Ovary (tissue), 9 donors: Measurements from ENCODE around the gene DCP1B. TPM values are rescaled to one million over a fixed set of nuclear protein-coding genes. Genes with fewer than 3 reads are reported as not detected.
A peak's percentile ranks its signal among the peaks of the same experiment; 100 is the strongest.

Source experiments
- DNase-seq, 5 donors: peaks; one replicate each; pipeline ENCODE4 v3.0.0-alpha.2; 2019 to 2020
- H3K27ac ChIP-seq, 2 donors: fragments of 200-600 bp; one replicate each; pipeline versions ENCODE4 v1.5.1 to v1.8.0; 2019 to 2022
- H3K27me3 ChIP-seq: fragments of 200-600 bp; one replicate; pipeline ENCODE4 v1.8.0; 2022
- H3K36me3 ChIP-seq: fragments of 200-600 bp; sonication (generic); one replicate; pipeline ENCODE4 v1.5.1; 2019
- H3K4me1 ChIP-seq: one replicate; pipeline ENCODE4 v1.8.1; 2013; ENCODE audit warnings: mild to moderate bottlenecking, moderate library complexity; ENCODE audit not compliant: insufficient read depth
- H3K4me3 ChIP-seq: fragments of 200-600 bp; sonication (generic); one replicate; pipeline ENCODE4 v1.5.1; 2017
- H3K9me3 ChIP-seq, 2 donors: fragments of 200-600 bp in 1 of 2; sonication (generic) in 1 of 2; one replicate each; pipeline versions ENCODE4 v1.5.1 to v1.8.1; 2013 to 2019; ENCODE audit warnings: mild to moderate bottlenecking in 1 of 2, moderate library complexity in 1 of 2
- EP300 ChIP-seq: sonication (generic); formaldehyde crosslinking; IDR thresholded peaks from one replicate; pipeline ENCODE4 v1.6.1; 2017; ENCODE audit warnings: antibody characterized with exemption
- POLR2A ChIP-seq: fragments of 450-650 bp; IDR thresholded peaks from one replicate; pipeline ENCODE4 v1.6.1; 2017; ENCODE audit warnings: antibody characterized with exemption, mild to moderate bottlenecking, moderate library complexity
- WGBS, 3 donors: extraction: QIAGEN DNeasy Blood & Tissue Kit in 1 of 3; methylation state at CpG; one replicate each; pipeline versions ENCODE4 v1.1.5 to v1.1.7; 2013 to 2017; 5-methylcytosine and 5-hydroxymethylcytosine counted together
- intact Hi-C, 4 donors: fragments of 100-400 bp; cut with DNase I; formaldehyde crosslinking; loops; one replicate each; pipeline versions ENCODE4 v1.11.0 to v1.15.1; 2022 to 2023
- polyA plus RNA-seq, 2 donors: library from polyadenylated mRNA; stranded (reverse); fragments of 200-250 nt in 1 of 2; fragments of 350-450 nt in 1 of 2; fragmentation: Illumina TruSeq in 1 of 2; extraction: RNeasy Lipid Tissue Mini Kit (QIAGEN cat#74804) in 1 of 2; gene quantifications; one replicate each; pipeline ENCODE4 v1.2.3, GENCODE V29; 2013 to 2014
- total RNA-seq, 7 donors: library from RNA; depleted of rRNA in 2 of 7; stranded (reverse); fragments of >200 nt in 2 of 7; fragmentation: NEBNext Ultra II Directional in 3 of 7; extraction: Animal tissue kit (Norgen Biotek cat#: 25700) in 3 of 7; gene quantifications; one replicate each; pipeline versions ENCODE4 v1.1.0 to v1.2.4, GENCODE V29; 2016 to 2023
- TF ChIP-seq, protein P1 (sequence below), 3 donors: fragments of 450-650 bp in 2 of 3; fragments of 200-600 bp in 1 of 3; IDR thresholded peaks; one replicate each; pipeline versions ENCODE4 v1.5.1 to v1.8.0; 2016 to 2022; ENCODE audit warnings: antibody characterized with exemption in 3 of 3, mild to moderate bottlenecking in 1 of 3
- donor health status: DM: no; HTN: no; CAD: no; lungs with moderate emphysema.
- donor health status: DM: no; HTN: no; CAD: no.
- donor health status: Bipolar disorder and iron deficiency.
- donor health status: DM: yes; HTN: yes; CAD: no.
- donor health status: DM: no; HTN: no; CAD: no.
- donor health status: DM: yes; HTN: yes; CAD: no.

DCP1B gene
- total and polyA plus RNA-seq, 9 donors = 13.5 to 22.9 (median 17.2) TPM

GRCh38 chr12:2044165-2044564 is 39.9 kb upstream of the DCP1B start:
- no peak for DNase-seq
- no peaks in the 10 kb centered on the region for H3K4me1 ChIP-seq
- no peaks in the 10 kb centered on the region for H3K9me3 ChIP-seq
- no peak overlapping the region for H3K27ac ChIP-seq
- H3K36me3 ChIP-seq = no peaks in the 10 kb centered on the region
- intact Hi-C loops = loop anchor here in 1 of 4 donors (10.0 kb wide), 1 partner anchor 239 kb away; no protein-coding TSS in a partner anchor
- no peaks in the 10 kb centered on the region for H3K27me3 ChIP-seq
- no peak overlapping the region for H3K4me3 ChIP-seq
- TF ChIP-seq, protein P1, sequence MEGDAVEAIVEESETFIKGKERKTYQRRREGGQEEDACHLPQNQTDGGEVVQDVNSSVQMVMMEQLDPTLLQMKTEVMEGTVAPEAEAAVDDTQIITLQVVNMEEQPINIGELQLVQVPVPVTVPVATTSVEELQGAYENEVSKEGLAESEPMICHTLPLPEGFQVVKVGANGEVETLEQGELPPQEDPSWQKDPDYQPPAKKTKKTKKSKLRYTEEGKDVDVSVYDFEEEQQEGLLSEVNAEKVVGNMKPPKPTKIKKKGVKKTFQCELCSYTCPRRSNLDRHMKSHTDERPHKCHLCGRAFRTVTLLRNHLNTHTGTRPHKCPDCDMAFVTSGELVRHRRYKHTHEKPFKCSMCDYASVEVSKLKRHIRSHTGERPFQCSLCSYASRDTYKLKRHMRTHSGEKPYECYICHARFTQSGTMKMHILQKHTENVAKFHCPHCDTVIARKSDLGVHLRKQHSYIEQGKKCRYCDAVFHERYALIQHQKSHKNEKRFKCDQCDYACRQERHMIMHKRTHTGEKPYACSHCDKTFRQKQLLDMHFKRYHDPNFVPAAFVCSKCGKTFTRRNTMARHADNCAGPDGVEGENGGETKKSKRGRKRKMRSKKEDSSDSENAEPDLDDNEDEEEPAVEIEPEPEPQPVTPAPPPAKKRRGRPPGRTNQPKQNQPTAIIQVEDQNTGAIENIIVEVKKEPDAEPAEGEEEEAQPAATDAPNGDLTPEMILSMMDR (IDR thresholded peaks at IDR 0.05) = no peak
- no peak for TF ChIP-seq EP300
- TF ChIP-seq POLR2A = no peak
- WGBS, 3 donors = 82 to 88% (median 85%) methylated on average over 6 of the region's 6 CpGs

- TF ChIP-seq POLR2A (no peak), EP300 (no peak)
- TF ChIP-seq, protein P1 (IDR thresholded peaks at IDR 0.05) = no peak
- intact Hi-C loops = loop anchor here in 1 of 4 donors (10.0 kb wide), 1 partner anchor 238 kb away; no protein-coding TSS in a partner anchor
- no peak for DNase-seq
- H3K9me3 ChIP-seq = no peaks in the 10 kb centered on the region
- 92 to 93% (median 93%) methylated on average over 2 of the region's 2 CpGs for WGBS, 3 donors
- H3K4me1 ChIP-seq = no peaks in the 10 kb centered on the region
- H3K27me3 ChIP-seq = no peaks in the 10 kb centered on the region
- no peak overlapping the region for H3K27ac ChIP-seq
- no peak overlapping the region for H3K4me3 ChIP-seq
- H3K36me3 ChIP-seq = no peaks in the 10 kb centered on the region
Observed at GRCh38 chr12:2043054-2043453, 38.8 kb upstream of the DCP1B start.

GRCh38 chr12:2039034-2039433 is 34.8 kb upstream of the DCP1B start:
- DNase-seq = no peak
- no peak overlapping the region for H3K27ac ChIP-seq
- intact Hi-C loops = loop anchor here in 2 of 4 donors (10.0 kb wide), 1 partner anchor 244 kb away; no protein-coding TSS in a partner anchor
- no peaks in the 10 kb centered on the region for H3K4me1 ChIP-seq
- no peaks in the 10 kb centered on the region for H3K36me3 ChIP-seq
- H3K4me3 ChIP-seq = no peak overlapping the region
- H3K27me3 ChIP-seq = no peaks in the 10 kb centered on the region
- H3K9me3 ChIP-seq = no peaks in the 10 kb centered on the region
- TF ChIP-seq EP300 = no peak
- no peak for TF ChIP-seq POLR2A
- TF ChIP-seq, protein P1 (IDR thresholded peaks at IDR 0.05) = no peak

DNA sequence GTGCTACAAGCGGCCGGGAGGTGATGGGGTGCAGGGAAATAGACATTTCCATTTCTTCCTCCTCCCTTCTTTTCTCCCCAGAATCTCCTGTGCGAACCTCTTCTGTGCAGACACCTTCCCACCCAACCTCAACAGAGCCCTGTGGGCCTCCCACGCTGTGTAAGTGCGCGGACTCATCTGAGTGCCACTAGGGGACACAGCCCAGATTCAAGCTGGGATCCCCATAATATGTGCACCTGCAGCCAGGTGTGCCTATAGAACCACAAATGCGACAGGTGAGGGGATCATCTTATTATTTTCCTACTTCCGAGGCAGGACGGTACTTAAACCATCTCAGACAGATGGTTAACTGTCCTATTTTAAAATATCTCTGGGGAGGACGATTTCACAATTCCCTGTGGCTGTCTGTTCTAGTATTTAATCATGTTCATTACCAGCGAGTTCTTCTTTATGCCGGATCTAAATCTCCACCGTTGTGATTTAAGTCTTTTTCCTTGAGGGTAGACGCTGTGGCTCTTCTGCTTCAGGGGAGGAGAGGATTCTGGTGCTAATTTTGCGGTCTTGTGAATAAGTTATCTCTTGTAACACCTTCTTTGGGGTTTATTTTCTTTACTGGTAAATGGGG is 31.3 kb upstream of the DCP1B start:
- intact Hi-C loops = loop anchor here in 2 of 4 donors (10.0 kb wide), 1 partner anchor 241 kb away; no protein-coding TSS in a partner anchor
- no peaks in the 10 kb centered on the region for H3K36me3 ChIP-seq
- H3K27ac ChIP-seq = no peak overlapping the region
- peak overlapping the region; percentile 37 for H3K4me3 ChIP-seq
- no peaks in the 10 kb centered on the region for H3K27me3 ChIP-seq
- no peaks in the 10 kb centered on the region for H3K9me3 ChIP-seq
- no peak for DNase-seq
- WGBS, 3 donors = 42 to 52% (median 50%) methylated on average over 15 of the region's 15 CpGs
- H3K4me1 ChIP-seq = no peaks in the 10 kb centered on the region
- TF ChIP-seq, protein P1 (IDR thresholded peaks at IDR 0.05) = no peak
- TF ChIP-seq EP300 (no peak), POLR2A (no peak)
